KOPT-K1 (cell line): ENCODE measurements around the gene TMEM201.

Experiments
- H3K27ac ChIP-seq: fragments of 200-600 bp; sonication (generic); 2 replicates; pipeline ENCODE4 v1.5.1; 2016; ENCODE audit warnings: antibody characterized with exemption, mild to moderate bottlenecking, low read depth, low read length; ENCODE audit not compliant: poor library complexity, severe bottlenecking
- H3K36me3 ChIP-seq: fragments of 200-600 bp; sonication (generic); 2 replicates; pipeline ENCODE4 v1.5.1; 2017; ENCODE audit warnings: antibody characterized with exemption, mild to moderate bottlenecking, low read length, moderate library complexity; ENCODE audit not compliant: insufficient read depth
- H3K9me3 ChIP-seq: fragments of 200-600 bp; sonication (generic); 2 replicates; pipeline ENCODE4 v1.5.1; 2017; ENCODE audit warnings: antibody characterized with exemption, low read length, mild to moderate bottlenecking; ENCODE audit not compliant: insufficient read depth, poor library complexity, severe bottlenecking

Gene TMEM201

DNA sequence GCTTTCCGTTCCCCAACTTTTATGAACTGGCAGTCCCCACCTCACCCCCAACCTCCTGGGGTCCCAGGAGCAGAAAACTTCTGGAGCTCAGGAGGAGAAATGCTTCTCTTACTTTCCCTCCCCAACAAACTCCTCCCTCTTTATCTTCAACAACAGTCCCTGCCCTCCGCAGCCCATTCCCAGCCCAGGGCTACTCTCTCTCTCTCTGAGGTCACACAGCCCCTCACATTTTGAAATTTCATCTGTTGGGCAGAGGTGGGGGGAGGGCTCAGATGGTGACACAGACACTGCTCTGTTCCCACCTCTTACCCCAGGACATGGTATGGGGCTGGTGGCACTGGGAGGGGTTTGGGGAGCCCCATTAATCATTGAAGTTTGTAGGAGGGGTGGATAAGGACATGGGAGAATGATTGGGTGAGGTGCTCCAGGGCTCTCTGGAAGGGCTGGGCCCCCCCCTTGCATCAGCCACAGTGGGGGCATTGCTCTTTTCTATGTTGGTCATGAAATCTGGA, 68.9 kb downstream of the TMEM201 start:
- peaks cover 15% of the 10 kb centered on the region for H3K36me3 ChIP-seq
- H3K27ac ChIP-seq = peak overlapping the region; percentile 18
- no peaks in the 10 kb centered on the region for H3K9me3 ChIP-seq

GRCh38 chr1:9658199-9658598, 69.5 kb downstream of the TMEM201 start:
- peaks cover 21% of the 10 kb centered on the region for H3K36me3 ChIP-seq
- no peaks in the 10 kb centered on the region for H3K9me3 ChIP-seq
- H3K27ac ChIP-seq = no peak overlapping the region

DNA sequence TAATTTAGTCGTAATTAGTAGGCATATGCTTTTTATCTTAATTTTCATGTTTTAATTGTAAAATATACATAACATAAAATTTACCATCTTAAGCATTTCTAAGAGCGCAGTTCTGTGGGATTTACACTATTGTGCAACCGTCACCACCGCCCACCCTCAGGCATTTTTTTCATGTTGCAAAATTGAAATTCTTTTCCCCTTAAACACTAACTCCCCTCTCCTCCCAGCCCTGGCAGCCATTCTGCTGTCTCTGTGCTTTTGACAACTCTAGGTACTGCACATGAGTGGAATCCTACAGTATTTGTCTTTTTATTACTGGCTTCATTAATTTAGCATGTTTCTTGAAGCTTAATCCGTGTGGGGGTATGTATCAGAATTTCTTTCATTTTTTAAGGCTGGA, 70.6 kb downstream of the TMEM201 start:
- no peak overlapping the region for H3K27ac ChIP-seq
- H3K36me3 ChIP-seq = peaks cover 23% of the 10 kb centered on the region
- H3K9me3 ChIP-seq = no peaks in the 10 kb centered on the region

DNA sequence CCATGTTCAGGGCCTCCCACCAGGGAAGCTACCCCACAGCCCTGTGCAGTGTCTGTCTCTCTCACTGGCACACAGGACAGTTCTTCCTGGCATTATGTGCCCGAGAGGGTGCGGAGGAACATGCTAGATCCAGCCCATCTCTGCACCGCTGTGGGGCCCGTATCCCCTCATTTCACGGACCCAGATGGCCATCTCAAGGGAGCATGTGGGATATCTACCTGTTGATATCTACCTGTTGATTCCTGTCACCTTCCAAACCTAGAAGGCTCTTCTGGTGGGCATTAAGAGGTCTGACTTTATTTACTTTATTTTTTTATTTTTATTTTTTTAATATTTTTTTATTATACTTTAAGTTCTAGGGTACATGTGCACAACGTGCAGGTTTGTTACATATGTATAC, 74.5 kb downstream of the TMEM201 start:
- H3K27ac ChIP-seq = no peak overlapping the region
- no peaks in the 10 kb centered on the region for H3K9me3 ChIP-seq
- peaks cover 43% of the 10 kb centered on the region for H3K36me3 ChIP-seq
